SK-N-SH treated with all-trans-retinoic acid at 6 μM for 48 hours (cell line): ENCODE data around the gene PRICKLE1.

Experiments
- ATAC-seq: fragments of 200-7000 bp; cut with Tn5 transposase; 3 replicates; pipeline ENCODE4 v1.9.1; 2020; ENCODE audit warnings: mild to moderate bottlenecking, moderate library complexity
- ARNTL ChIP-seq: fragments of 450-650 bp; formaldehyde crosslinking; IDR thresholded peaks from 2 replicates; pipeline ENCODE4 v1.5.0; 2020; ENCODE audit warnings: low read depth, mild to moderate bottlenecking, moderate library complexity, borderline replicate concordance
- BACH2 ChIP-seq: fragments of 250-450 bp; sonication (Bioruptor Pico); IDR thresholded peaks from 2 replicates; pipeline ENCODE4 v1.9.0; 2021; ENCODE audit warnings: mild to moderate bottlenecking, borderline replicate concordance
- CSDC2 ChIP-seq: fragments of 250-450 bp; sonication (Bioruptor Pico); IDR thresholded peaks from 2 replicates; pipeline ENCODE4 v1.5.0; 2020; ENCODE audit warnings: mild to moderate bottlenecking, moderate library complexity
- ESRRG ChIP-seq: fragments of 250-450 bp; sonication (Bioruptor Pico); IDR thresholded peaks from 2 replicates; pipeline ENCODE4 v1.6.1; 2021; ENCODE audit warnings: mild to moderate bottlenecking
- GLIS3 ChIP-seq: fragments of 250-450 bp; sonication (Bioruptor Pico); IDR thresholded peaks from 2 replicates; pipeline ENCODE4 v1.5.0; 2020; ENCODE audit warnings: mild to moderate bottlenecking, moderate library complexity
- ISL1 ChIP-seq: fragments of 250-450 bp; sonication (Bioruptor Pico); IDR thresholded peaks from 2 replicates; pipeline ENCODE4 v2.1.2; 2022; ENCODE audit warnings: mild to moderate bottlenecking, moderate library complexity
- OSR1 ChIP-seq: fragments of 250-450 bp; sonication (Bioruptor Pico); IDR thresholded peaks from 2 replicates; pipeline ENCODE4 v1.8.0; 2022; ENCODE audit warnings: moderate library complexity, mild to moderate bottlenecking, inconsistent platforms
- PPARA ChIP-seq: fragments of 250-450 bp; sonication (Bioruptor Pico); IDR thresholded peaks from 2 replicates; pipeline ENCODE4 v1.5.0; 2020; ENCODE audit warnings: mild to moderate bottlenecking, borderline replicate concordance
- RARB ChIP-seq: fragments of 250-450 bp; sonication (Bioruptor Pico); IDR thresholded peaks from 2 replicates; pipeline ENCODE4 v1.8.0; 2021; ENCODE audit warnings: mild to moderate bottlenecking, moderate library complexity
- SNAI2 ChIP-seq: fragments of 250-450 bp; sonication (Bioruptor Pico); IDR thresholded peaks from 2 replicates; pipeline ENCODE4 v1.5.0; 2020; ENCODE audit warnings: mild to moderate bottlenecking, moderate library complexity
- TCF4 ChIP-seq: fragments of 250-450 bp; sonication (Bioruptor Pico); IDR thresholded peaks from 2 replicates; pipeline ENCODE4 v1.8.0; 2021; ENCODE audit warnings: mild to moderate bottlenecking, moderate library complexity, borderline replicate concordance
- TOX ChIP-seq: fragments of 250-450 bp; sonication (Bioruptor Pico); IDR thresholded peaks from 2 replicates; pipeline ENCODE4 v1.8.0; 2021; ENCODE audit warnings: mild to moderate bottlenecking, moderate library complexity, borderline replicate concordance
- ZC3H10 ChIP-seq: fragments of 250-450 bp; sonication (Bioruptor Pico); IDR thresholded peaks from 2 replicates; pipeline ENCODE4 v1.5.1; 2021; ENCODE audit warnings: mild to moderate bottlenecking, moderate library complexity
- ZFP3 ChIP-seq: fragments of 250-450 bp; sonication (Bioruptor Pico); IDR thresholded peaks from 2 replicates; pipeline ENCODE4 v1.5.0; 2020; ENCODE audit warnings: mild to moderate bottlenecking, moderate library complexity
- ZFP30 ChIP-seq: fragments of 450-650 bp; formaldehyde crosslinking; IDR thresholded peaks from 2 replicates; pipeline ENCODE4 v1.5.0; 2022; ENCODE audit warnings: mild to moderate bottlenecking, moderate library complexity
- ZNF565 ChIP-seq: fragments of 450-650 bp; formaldehyde crosslinking; conservative IDR thresholded peaks from 2 replicates; pipeline ENCODE4 v1.5.0; 2020; ENCODE audit warnings: low read depth, mild to moderate bottlenecking, moderate library complexity
- ZNF70 ChIP-seq: fragments of 450-650 bp; formaldehyde crosslinking; IDR thresholded peaks from 2 replicates; pipeline ENCODE4 v1.5.0; 2020; ENCODE audit warnings: mild to moderate bottlenecking, moderate library complexity
- ZNF8 ChIP-seq: fragments of 450-650 bp; formaldehyde crosslinking; IDR thresholded peaks from 2 replicates; pipeline ENCODE4 v1.5.0; 2020; ENCODE audit warnings: mild to moderate bottlenecking, moderate library complexity
- TF ChIP-seq, protein P1 (sequence below): fragments of 250-450 bp; sonication (Bioruptor Pico); IDR thresholded peaks from 2 replicates; pipeline ENCODE4 v1.5.1; 2020; ENCODE audit warnings: low read depth, mild to moderate bottlenecking, moderate library complexity
- TF ChIP-seq, protein P2 (sequence below): fragments of 250-450 bp; sonication (Bioruptor Pico); IDR thresholded peaks from 2 replicates; pipeline ENCODE4 v1.5.1; 2021; ENCODE audit warnings: mild to moderate bottlenecking, moderate library complexity
- TF ChIP-seq, protein P3 (sequence below): fragments of 250-450 bp; sonication (Bioruptor Pico); IDR thresholded peaks from 2 replicates; pipeline ENCODE4 v1.8.0; 2021; ENCODE audit warnings: low read depth, mild to moderate bottlenecking, moderate library complexity, borderline replicate concordance
- TF ChIP-seq, protein P4 (sequence below): fragments of 250-450 bp; sonication (Bioruptor Pico); IDR thresholded peaks from 2 replicates; pipeline ENCODE4 v1.8.0; 2020; ENCODE audit warnings: mild to moderate bottlenecking, moderate library complexity, borderline replicate concordance
- TF ChIP-seq, protein P5 (sequence below): fragments of 250-450 bp; sonication (Bioruptor Pico); IDR thresholded peaks from 2 replicates; pipeline ENCODE4 v1.5.0; 2020; ENCODE audit warnings: mild to moderate bottlenecking, moderate library complexity

PRICKLE1 gene

DNA sequence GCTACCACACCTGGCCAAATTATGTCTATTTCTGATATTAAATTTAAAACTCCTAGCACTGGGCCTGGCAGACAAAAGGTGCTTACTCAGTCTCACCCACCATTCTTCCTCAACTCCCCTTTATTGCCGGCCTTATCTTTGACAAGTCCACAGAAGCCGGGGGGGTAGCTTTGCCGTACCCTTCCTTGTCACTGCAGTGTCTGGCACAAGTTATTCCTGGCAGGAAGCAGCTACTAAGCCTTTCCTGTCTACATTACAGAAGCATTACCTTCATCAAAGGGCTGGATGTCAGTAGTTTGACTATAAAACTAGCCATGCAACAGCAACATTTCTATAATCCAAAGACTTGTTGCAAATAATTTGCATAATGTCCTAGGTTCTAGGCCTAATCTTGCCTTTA is 127.1 kb downstream of the PRICKLE1 start:
- TF ChIP-seq TCF4 = no peak
- TF ChIP-seq ZNF70 (CRISPR knock-in tag) = no peak
- TF ChIP-seq ARNTL = no peak
- no peak for TF ChIP-seq CSDC2 (CRISPR knock-in tag)
- no peak for TF ChIP-seq TOX (CRISPR knock-in tag)
- no peak for TF ChIP-seq RARB
- no peak for TF ChIP-seq SNAI2 (CRISPR knock-in tag)
- TF ChIP-seq ZC3H10 = no peak
- no peak for TF ChIP-seq PPARA (CRISPR knock-in tag)
- TF ChIP-seq, protein P1, sequence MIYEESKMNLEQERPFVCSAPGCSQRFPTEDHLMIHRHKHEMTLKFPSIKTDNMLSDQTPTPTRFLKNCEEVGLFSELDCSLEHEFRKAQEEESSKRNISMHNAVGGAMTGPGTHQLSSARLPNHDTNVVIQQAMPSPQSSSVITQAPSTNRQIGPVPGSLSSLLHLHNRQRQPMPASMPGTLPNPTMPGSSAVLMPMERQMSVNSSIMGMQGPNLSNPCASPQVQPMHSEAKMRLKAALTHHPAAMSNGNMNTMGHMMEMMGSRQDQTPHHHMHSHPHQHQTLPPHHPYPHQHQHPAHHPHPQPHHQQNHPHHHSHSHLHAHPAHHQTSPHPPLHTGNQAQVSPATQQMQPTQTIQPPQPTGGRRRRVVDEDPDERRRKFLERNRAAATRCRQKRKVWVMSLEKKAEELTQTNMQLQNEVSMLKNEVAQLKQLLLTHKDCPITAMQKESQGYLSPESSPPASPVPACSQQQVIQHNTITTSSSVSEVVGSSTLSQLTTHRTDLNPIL = no peak
- TF ChIP-seq, protein P2, sequence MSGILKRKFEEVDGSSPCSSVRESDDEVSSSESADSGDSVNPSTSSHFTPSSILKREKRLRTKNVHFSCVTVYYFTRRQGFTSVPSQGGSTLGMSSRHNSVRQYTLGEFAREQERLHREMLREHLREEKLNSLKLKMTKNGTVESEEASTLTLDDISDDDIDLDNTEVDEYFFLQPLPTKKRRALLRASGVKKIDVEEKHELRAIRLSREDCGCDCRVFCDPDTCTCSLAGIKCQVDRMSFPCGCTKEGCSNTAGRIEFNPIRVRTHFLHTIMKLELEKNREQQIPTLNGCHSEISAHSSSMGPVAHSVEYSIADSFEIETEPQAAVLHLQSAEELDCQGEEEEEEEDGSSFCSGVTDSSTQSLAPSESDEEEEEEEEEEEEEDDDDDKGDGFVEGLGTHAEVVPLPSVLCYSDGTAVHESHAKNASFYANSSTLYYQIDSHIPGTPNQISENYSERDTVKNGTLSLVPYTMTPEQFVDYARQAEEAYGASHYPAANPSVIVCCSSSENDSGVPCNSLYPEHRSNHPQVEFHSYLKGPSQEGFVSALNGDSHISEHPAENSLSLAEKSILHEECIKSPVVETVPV (CRISPR knock-in tag) = no peak
- TF ChIP-seq OSR1 (CRISPR knock-in tag) = no peak
- no peak for ATAC-seq

DNA sequence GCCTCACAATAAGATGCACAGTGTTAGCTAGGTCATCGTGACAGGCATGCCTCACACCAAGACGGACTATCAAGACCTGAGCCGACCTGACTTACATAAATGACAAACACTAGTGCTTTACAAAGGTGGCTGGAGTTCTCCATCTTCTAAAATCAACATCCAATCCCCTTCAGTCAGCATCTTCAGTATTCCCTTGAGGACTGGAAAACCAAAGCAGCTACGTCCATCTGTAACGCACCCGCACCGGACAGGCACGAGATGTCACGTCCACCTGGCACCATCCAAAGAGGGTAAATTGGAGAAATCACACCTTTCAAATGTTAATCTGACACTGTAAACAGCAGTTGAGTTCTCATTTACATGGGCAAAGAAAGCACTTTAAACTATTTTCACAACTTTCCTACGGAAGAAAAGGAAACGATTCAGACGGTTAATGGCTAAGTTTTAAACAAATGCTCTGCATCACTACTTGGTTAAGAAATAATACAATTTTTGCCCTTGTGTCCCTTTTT is 130.2 kb downstream of the PRICKLE1 start:
- TF ChIP-seq ZNF8 = no peak
- TF ChIP-seq ISL1 (CRISPR knock-in tag) = no peak
- no peak for TF ChIP-seq TCF4
- TF ChIP-seq, protein P3, sequence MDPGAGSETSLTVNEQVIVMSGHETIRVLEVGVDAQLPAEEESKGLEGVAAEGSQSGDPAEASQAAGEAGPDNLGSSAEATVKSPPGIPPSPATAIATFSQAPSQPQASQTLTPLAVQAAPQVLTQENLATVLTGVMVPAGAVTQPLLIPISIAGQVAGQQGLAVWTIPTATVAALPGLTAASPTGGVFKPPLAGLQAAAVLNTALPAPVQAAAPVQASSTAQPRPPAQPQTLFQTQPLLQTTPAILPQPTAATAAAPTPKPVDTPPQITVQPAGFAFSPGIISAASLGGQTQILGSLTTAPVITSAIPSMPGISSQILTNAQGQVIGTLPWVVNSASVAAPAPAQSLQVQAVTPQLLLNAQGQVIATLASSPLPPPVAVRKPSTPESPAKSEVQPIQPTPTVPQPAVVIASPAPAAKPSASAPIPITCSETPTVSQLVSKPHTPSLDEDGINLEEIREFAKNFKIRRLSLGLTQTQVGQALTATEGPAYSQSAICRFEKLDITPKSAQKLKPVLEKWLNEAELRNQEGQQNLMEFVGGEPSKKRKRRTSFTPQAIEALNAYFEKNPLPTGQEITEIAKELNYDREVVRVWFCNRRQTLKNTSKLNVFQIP (CRISPR knock-in tag) = no peak
- TF ChIP-seq ZC3H10 = no peak
- no peak for TF ChIP-seq SNAI2 (CRISPR knock-in tag)
- TF ChIP-seq ZFP3 (CRISPR knock-in tag) = no peak
- TF ChIP-seq, protein P2 (CRISPR knock-in tag) = no peak
- TF ChIP-seq ZNF70 (CRISPR knock-in tag) = no peak
- TF ChIP-seq, protein P4, sequence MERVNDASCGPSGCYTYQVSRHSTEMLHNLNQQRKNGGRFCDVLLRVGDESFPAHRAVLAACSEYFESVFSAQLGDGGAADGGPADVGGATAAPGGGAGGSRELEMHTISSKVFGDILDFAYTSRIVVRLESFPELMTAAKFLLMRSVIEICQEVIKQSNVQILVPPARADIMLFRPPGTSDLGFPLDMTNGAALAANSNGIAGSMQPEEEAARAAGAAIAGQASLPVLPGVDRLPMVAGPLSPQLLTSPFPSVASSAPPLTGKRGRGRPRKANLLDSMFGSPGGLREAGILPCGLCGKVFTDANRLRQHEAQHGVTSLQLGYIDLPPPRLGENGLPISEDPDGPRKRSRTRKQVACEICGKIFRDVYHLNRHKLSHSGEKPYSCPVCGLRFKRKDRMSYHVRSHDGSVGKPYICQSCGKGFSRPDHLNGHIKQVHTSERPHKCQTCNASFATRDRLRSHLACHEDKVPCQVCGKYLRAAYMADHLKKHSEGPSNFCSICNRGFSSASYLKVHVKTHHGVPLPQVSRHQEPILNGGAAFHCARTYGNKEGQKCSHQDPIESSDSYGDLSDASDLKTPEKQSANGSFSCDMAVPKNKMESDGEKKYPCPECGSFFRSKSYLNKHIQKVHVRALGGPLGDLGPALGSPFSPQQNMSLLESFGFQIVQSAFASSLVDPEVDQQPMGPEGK (CRISPR knock-in tag) = no peak
- no peak for TF ChIP-seq GLIS3 (CRISPR knock-in tag)
- TF ChIP-seq BACH2 (CRISPR knock-in tag) = no peak
- TF ChIP-seq ESRRG (CRISPR knock-in tag) = no peak
- TF ChIP-seq ARNTL = no peak
- TF ChIP-seq, all 23 proteins: peak for 0
- no peak for ATAC-seq

DNA sequence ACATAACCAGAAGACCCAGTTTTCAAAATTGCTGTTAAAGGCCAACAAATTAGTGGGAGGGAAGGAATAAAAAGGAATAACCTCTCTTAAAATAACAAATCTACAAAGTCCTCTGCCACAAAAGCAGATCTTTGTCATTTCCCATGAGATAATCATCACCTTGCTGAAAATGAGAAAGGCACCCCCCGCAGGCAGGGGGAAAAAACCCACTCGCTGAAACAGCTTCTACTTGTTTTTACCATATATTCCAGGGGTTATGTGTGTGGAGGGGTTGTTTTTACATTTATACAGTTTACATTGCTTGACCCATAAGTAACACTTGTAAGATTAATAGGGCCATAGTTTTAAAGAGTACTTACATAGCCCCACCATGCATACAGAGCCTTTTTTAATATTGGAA is 131.0 kb downstream of the PRICKLE1 start:
- TF ChIP-seq, protein P5, sequence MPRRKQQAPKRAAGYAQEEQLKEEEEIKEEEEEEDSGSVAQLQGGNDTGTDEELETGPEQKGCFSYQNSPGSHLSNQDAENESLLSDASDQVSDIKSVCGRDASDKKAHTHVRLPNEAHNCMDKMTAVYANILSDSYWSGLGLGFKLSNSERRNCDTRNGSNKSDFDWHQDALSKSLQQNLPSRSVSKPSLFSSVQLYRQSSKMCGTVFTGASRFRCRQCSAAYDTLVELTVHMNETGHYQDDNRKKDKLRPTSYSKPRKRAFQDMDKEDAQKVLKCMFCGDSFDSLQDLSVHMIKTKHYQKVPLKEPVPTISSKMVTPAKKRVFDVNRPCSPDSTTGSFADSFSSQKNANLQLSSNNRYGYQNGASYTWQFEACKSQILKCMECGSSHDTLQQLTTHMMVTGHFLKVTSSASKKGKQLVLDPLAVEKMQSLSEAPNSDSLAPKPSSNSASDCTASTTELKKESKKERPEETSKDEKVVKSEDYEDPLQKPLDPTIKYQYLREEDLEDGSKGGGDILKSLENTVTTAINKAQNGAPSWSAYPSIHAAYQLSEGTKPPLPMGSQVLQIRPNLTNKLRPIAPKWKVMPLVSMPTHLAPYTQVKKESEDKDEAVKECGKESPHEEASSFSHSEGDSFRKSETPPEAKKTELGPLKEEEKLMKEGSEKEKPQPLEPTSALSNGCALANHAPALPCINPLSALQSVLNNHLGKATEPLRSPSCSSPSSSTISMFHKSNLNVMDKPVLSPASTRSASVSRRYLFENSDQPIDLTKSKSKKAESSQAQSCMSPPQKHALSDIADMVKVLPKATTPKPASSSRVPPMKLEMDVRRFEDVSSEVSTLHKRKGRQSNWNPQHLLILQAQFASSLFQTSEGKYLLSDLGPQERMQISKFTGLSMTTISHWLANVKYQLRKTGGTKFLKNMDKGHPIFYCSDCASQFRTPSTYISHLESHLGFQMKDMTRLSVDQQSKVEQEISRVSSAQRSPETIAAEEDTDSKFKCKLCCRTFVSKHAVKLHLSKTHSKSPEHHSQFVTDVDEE = no peak
- TF ChIP-seq ZFP30 (CRISPR knock-in tag) (no peak), ISL1 (CRISPR knock-in tag) (no peak), ZNF70 (CRISPR knock-in tag) (no peak), TCF4 (no peak), TOX (CRISPR knock-in tag) (no peak), ZC3H10 (no peak), ZFP3 (CRISPR knock-in tag) (no peak), ZNF565 (no peak), OSR1 (CRISPR knock-in tag) (no peak), CSDC2 (CRISPR knock-in tag) (no peak), ZNF8 (no peak), RARB (no peak), ESRRG (CRISPR knock-in tag) (no peak)
- TF ChIP-seq, protein P2 (CRISPR knock-in tag) = no peak
- TF ChIP-seq, protein P3 (CRISPR knock-in tag) = no peak
- TF ChIP-seq, all 23 proteins: peak for 0
- no peak for ATAC-seq
